Coronary artery (tissue), 2 donors: ENCODE results near the gene SLC6A11.

Experiments
- DNase-seq: peaks from one replicate; pipeline ENCODE4 v3.0.0-alpha.2; 2017; ENCODE audit warnings: low spot score
- H3K27ac ChIP-seq, 2 donors: fragments of 200-600 bp; sonication (generic); one replicate each; pipeline ENCODE4 v1.5.1; 2016 to 2019
- H3K4me3 ChIP-seq: fragments of 200-600 bp; sonication (generic); 2 replicates; pipeline ENCODE4 v1.5.1; 2016; ENCODE audit warnings: mild to moderate bottlenecking, moderate library complexity
- TF ChIP-seq, protein P1 (sequence below): fragments of 200-600 bp; sonication (generic); IDR thresholded peaks from one replicate; pipeline ENCODE4 v1.5.1; 2019; ENCODE audit warnings: antibody characterized with exemption

SLC6A11 gene

GRCh38 chr3:10887015-10887414 lies 71.0 kb downstream of the SLC6A11 start:
- Histone ChIP-seq H3K27ac (no peak overlapping the region), H3K4me3 (no peak overlapping the region)
- TF ChIP-seq, protein P1, sequence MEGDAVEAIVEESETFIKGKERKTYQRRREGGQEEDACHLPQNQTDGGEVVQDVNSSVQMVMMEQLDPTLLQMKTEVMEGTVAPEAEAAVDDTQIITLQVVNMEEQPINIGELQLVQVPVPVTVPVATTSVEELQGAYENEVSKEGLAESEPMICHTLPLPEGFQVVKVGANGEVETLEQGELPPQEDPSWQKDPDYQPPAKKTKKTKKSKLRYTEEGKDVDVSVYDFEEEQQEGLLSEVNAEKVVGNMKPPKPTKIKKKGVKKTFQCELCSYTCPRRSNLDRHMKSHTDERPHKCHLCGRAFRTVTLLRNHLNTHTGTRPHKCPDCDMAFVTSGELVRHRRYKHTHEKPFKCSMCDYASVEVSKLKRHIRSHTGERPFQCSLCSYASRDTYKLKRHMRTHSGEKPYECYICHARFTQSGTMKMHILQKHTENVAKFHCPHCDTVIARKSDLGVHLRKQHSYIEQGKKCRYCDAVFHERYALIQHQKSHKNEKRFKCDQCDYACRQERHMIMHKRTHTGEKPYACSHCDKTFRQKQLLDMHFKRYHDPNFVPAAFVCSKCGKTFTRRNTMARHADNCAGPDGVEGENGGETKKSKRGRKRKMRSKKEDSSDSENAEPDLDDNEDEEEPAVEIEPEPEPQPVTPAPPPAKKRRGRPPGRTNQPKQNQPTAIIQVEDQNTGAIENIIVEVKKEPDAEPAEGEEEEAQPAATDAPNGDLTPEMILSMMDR: no peak
- DNase-seq: no peak

DNA sequence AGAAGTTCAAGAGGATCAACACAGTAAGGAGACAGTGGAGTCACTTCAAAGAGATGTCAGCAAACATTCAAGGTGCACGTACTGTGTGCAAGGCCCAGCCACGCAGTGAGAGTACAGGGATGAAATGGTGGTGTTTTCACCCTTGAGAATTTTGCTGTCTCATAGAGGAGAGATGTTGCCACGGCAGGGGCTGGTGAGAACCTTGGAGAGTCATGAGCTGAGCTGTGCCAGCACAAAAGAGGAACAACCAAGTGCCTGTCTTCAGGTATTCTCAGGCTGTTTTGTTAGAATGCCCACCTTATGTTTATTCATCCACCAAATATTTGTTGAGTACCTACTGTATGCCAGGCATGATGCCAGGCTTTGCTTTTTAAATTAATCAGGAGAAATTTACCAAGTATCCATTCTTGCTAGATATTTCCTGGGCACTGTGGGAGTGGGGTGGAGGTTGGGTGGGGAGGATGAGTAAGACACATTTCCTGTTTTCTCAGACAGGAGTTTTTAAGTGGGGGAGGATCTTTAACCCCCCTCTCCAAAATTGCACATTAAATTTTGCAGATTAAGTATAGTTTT lies 72.6 kb downstream of the SLC6A11 start:
- no peak overlapping the region for H3K27ac ChIP-seq
- DNase-seq: no peak
- no peak overlapping the region for H3K4me3 ChIP-seq
- TF ChIP-seq, protein P1: no peak

- Histone ChIP-seq H3K4me3 (no peak overlapping the region), H3K27ac (no peak overlapping the region)
- TF ChIP-seq, protein P1: no peak
- DNase-seq: no peak
Observed at GRCh38 chr3:10889206-10889960, 73.4 kb downstream of the SLC6A11 start.

DNA sequence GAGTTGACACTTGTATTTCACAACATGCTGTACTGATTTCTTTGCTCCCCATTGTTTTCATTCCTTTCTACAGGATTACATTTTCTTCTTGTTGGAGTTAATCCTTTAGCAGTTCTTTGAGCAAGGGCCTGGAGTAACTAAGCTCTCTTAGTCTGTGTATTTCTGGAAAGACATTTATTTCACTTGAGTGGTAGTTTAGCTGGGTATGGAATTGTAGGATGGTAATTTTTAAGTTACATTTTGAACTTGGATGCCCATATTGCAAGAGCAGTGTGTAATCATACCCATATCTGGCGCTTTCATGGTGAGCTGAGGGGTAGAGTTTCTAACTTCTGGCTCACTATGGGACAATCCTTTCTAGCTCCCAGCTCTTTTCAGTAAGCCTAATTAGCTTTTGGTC lies 74.6 kb downstream of the SLC6A11 start:
- no peak for DNase-seq
- H3K4me3 ChIP-seq: no peak overlapping the region
- TF ChIP-seq, protein P1: no peak

DNA sequence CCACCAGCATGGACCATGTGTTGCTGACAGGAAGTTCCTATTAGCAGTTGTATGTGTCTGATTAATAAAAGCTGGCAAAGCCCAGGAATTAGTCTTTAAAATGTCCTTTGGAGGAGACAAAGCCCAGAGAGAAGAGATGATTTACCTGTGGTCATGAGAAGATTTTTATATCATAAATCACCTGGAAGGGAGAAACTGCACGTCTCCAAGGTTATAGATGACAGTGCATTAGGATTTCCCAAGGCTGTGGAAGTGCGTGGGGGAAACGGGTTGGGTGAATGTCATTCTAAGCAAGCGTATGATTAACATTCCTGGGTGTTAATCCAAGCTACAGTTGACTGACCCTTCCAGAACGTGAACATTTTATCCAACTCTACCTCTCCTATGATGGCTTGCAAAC lies 76.6 kb downstream of the SLC6A11 start:
- no peak overlapping the region for H3K4me3 ChIP-seq
- TF ChIP-seq, protein P1: no peak
- DNase-seq: no peak

More for the DNA sequence above, 74.6 kb downstream of the SLC6A11 start:
- no peak overlapping the region for H3K27ac ChIP-seq

DNA sequence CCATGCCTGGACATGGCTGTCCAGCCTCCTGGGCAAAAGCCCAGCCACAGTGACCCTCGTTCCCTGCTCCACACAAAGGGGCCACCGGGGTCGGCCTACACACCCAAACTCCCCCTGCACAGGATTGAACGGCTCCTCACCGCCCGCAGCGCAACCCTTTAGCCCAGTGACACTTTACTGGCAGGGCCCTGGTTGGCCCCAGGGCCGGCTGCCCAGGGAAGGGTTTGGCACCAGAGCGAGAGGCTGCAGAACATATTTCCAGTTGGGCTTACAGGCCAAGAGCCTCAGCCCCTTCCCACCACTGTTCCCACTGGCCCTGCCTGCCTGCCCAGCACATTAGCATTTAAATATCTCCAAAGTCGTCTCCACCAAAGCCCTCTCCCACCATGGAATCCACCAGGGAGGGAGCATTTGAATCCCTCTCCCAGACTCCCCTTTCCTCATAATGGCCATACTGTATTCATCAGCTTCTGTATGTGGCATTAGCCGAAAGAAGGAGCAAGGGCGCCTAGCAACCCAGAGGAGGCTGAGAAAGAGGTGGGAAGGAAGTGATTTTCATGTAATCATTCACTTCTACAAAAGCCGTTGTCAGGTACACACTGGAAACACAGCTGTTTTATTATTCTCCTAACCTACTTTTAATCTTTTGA lies 85.4 kb downstream of the SLC6A11 start:
- TF ChIP-seq, protein P1: no peak
- no peak overlapping the region for H3K4me3 ChIP-seq
- DNase-seq: no peak
- no peak overlapping the region for H3K27ac ChIP-seq

More for the DNA sequence above, 76.6 kb downstream of the SLC6A11 start:
- no peak overlapping the region for H3K27ac ChIP-seq
